Measurements from ENCODE around the gene SPATA7. TPM values are rescaled to one million over a fixed set of nuclear protein-coding genes. Genes with fewer than 3 reads are reported as not detected.

SPATA7 gene
- total RNA-seq (2022; extraction: Qiagen RNA extraction), result 3.7 to 6.0 TPM (median 4.6 TPM) in 5 replicates

GRCh38 chr14:88385212-88386101 lies at the start of gene SPATA7:
TSS of gene SPATA7 (plus strand) at chr14:88385657. CDS start at chr14:88385819, 162 bp downstream.

Other genes starting within 250 kb of the SPATA7 start
- gene KCNK10, start 62.4 kb upstream of the SPATA7 start, total RNA-seq (2022; extraction: Qiagen RNA extraction), result not detected in 5 replicates
- 7.6 to 10.5 TPM (median 8.7 TPM) in 5 replicates for gene PTPN21, start 169.3 kb downstream of the SPATA7 start, total RNA-seq (2022; extraction: Qiagen RNA extraction)
- gene ZC3H14, start 177.4 kb downstream of the SPATA7 start, total RNA-seq (2022; extraction: Qiagen RNA extraction), result 56.4 to 68.1 TPM (median 63.8 TPM) in 5 replicates

All from A549 treated with CORT108297 at 1 μM for 4 hours (cell line).